DND-41 (cell line): ENCODE measurements around the gene EYS.

Source experiments
- ATAC-seq: fragments of 200-7000 bp; cut with Tn5 transposase; 3 replicates; pipeline ENCODE4 v1.9.1; 2021; ENCODE audit warnings: low read depth; ENCODE audit not compliant: insufficient read depth
- DNase-seq: peaks from one replicate; pipeline ENCODE4 v3.0.0-alpha.2; 2020
- H2AFZ ChIP-seq: 2 replicates; pipeline ENCODE4 v1.6.0; 2012; ENCODE audit warnings: low read depth, low read length
- H3K27ac ChIP-seq: 2 replicates; pipeline ENCODE4 v1.5.1; 2012; ENCODE audit warnings: low read length, inconsistent platforms
- H3K27me3 ChIP-seq: fragments of 200-600 bp; sonication (generic); 2 replicates; pipeline ENCODE4 v1.6.0; 2012; ENCODE audit warnings: low read length, mild to moderate bottlenecking, inconsistent platforms; ENCODE audit not compliant: insufficient read depth, poor library complexity
- H3K36me3 ChIP-seq: 2 replicates; pipeline ENCODE4 v1.5.1; 2012; ENCODE audit warnings: low read length, inconsistent platforms; ENCODE audit not compliant: insufficient read depth
- H3K4me1 ChIP-seq: 2 replicates; pipeline ENCODE4 v1.5.1; 2012; ENCODE audit warnings: mild to moderate bottlenecking, low read length; ENCODE audit not compliant: insufficient read depth
- H3K4me2 ChIP-seq: 2 replicates; pipeline ENCODE4 v1.6.0; 2012; ENCODE audit warnings: mild to moderate bottlenecking, moderate library complexity, low read length, inconsistent platforms; ENCODE audit not compliant: insufficient read depth
- H3K4me3 ChIP-seq, 2 experiments: fragments of 200-600 bp in 1 of 2; shearing (Covaris generic) in 1 of 2; 2 replicates each; pipeline ENCODE4 v1.5.1; 2012 to 2016; ENCODE audit warnings: inconsistent platforms in 2 of 2, low read length in 2 of 2, mild to moderate bottlenecking in 2 of 2, low read depth in 1 of 2, moderate library complexity in 1 of 2
- H3K79me2 ChIP-seq: 2 replicates; pipeline ENCODE4 v1.6.0; 2012; ENCODE audit warnings: low read length, inconsistent platforms; ENCODE audit not compliant: insufficient read depth
- H3K9ac ChIP-seq: 2 replicates; pipeline ENCODE4 v1.6.0; 2012; ENCODE audit warnings: low read depth, mild to moderate bottlenecking, inconsistent platforms, low read length, moderate library complexity
- H3K9me3 ChIP-seq: 2 replicates; pipeline ENCODE4 v1.5.1; 2012; ENCODE audit warnings: low read length, moderate library complexity, mild to moderate bottlenecking, inconsistent platforms; ENCODE audit not compliant: insufficient read depth, severe bottlenecking
- H4K20me1 ChIP-seq: 2 replicates; pipeline ENCODE4 v1.6.0; 2012; ENCODE audit warnings: low read length; ENCODE audit not compliant: insufficient read depth
- EZH2 ChIP-seq: IDR thresholded peaks from 3 replicates; pipeline ENCODE4 v1.6.1; 2012; ENCODE audit warnings: borderline replicate concordance, low read depth, mild to moderate bottlenecking, moderate library complexity, low read length, inconsistent platforms; ENCODE audit not compliant: severe bottlenecking
- TF ChIP-seq, protein P1 (sequence below): IDR thresholded peaks from 2 replicates; pipeline ENCODE4 v1.5.1; 2012; ENCODE audit warnings: borderline replicate concordance, low read length, moderate library complexity, mild to moderate bottlenecking; ENCODE audit not compliant: poor library complexity, severe bottlenecking; ENCODE audit errors: extremely low read depth

EYS gene

DNA sequence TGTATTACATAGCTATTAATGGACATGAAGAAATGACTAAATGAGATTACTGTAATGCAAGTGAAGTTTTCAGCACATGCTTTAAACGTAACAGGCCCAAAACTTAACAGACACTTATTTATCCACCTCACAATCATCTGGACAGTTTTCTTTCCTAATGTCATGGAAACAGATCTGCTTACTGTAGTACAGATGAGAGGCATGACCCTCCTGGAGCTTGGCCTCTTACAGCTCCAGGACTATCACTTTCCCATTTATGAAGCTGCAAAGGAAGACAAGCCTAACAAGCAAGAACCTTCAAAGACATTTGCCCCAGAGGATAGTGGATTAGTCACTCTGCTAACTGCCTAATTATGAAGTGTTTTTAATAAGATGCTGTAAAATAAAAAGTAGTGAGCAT lies 1652.2 kb downstream of the EYS start:
- Histone ChIP-seq H4K20me1 (no peaks in the 10 kb centered on the region), H2AFZ (no peak overlapping the region), H3K27ac (no peak overlapping the region), H3K79me2 (no peaks in the 10 kb centered on the region), H3K4me1 (no peaks in the 10 kb centered on the region), H3K36me3 (no peaks in the 10 kb centered on the region), H3K9me3 (no peaks in the 10 kb centered on the region), H3K27me3 (no peaks in the 10 kb centered on the region), H3K4me2 (no peak overlapping the region), H3K4me3 (no peak overlapping the region), H3K9ac (no peak overlapping the region)
- no peak for TF ChIP-seq EZH2
- TF ChIP-seq, protein P1, sequence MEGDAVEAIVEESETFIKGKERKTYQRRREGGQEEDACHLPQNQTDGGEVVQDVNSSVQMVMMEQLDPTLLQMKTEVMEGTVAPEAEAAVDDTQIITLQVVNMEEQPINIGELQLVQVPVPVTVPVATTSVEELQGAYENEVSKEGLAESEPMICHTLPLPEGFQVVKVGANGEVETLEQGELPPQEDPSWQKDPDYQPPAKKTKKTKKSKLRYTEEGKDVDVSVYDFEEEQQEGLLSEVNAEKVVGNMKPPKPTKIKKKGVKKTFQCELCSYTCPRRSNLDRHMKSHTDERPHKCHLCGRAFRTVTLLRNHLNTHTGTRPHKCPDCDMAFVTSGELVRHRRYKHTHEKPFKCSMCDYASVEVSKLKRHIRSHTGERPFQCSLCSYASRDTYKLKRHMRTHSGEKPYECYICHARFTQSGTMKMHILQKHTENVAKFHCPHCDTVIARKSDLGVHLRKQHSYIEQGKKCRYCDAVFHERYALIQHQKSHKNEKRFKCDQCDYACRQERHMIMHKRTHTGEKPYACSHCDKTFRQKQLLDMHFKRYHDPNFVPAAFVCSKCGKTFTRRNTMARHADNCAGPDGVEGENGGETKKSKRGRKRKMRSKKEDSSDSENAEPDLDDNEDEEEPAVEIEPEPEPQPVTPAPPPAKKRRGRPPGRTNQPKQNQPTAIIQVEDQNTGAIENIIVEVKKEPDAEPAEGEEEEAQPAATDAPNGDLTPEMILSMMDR, result no peak
- no peak for DNase-seq
- ATAC-seq, result no peak

DNA sequence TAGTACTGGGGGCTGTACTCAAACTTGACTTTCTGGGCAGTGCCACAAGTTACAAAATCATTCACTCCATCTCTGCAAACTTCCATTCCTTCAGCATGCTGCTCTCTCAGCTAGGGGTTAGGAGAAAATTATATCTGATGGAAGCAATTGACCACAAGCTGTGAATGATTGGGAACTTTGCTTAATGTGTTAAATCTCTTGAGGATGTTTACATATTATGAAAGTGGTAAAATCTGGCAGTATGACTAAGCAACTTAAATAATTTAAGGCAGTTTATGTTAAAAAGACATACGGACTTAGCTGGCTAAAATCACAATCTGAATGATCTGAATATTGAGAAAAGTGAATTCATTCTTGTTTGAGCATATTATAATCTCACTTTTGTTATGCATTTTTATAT lies 1656.4 kb downstream of the EYS start:
- Histone ChIP-seq H3K79me2 (no peaks in the 10 kb centered on the region), H2AFZ (no peak overlapping the region), H4K20me1 (no peaks in the 10 kb centered on the region), H3K4me3 (no peak overlapping the region), H3K9me3 (no peaks in the 10 kb centered on the region), H3K27me3 (no peaks in the 10 kb centered on the region), H3K9ac (no peak overlapping the region), H3K4me2 (no peak overlapping the region), H3K4me1 (no peaks in the 10 kb centered on the region), H3K36me3 (no peaks in the 10 kb centered on the region), H3K27ac (no peak overlapping the region)
- TF ChIP-seq, protein P1, result no peak
- no peak for TF ChIP-seq EZH2
- DNase-seq, result no peak
- ATAC-seq, result no peak

DNA sequence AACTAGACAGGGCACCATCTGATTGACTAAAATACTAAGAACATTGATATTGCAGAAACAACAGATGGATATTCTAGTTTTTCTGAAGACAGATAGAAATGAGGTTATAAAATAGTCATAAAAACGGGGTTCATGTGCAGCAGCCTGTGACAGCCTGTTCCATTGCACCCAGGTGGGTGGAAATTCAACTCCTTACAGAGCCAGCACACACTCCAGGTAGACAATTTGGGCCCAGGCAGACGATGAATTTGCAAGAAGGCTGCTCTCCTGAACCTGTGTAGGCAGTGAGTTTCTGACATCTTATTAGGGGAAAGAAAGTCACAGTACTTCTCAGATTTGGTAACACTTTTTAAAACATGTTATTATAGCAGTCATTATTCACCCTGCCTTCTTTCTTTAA lies 1657.3 kb downstream of the EYS start:
- Histone ChIP-seq H3K36me3 (no peaks in the 10 kb centered on the region), H3K9me3 (no peaks in the 10 kb centered on the region), H3K27ac (no peak overlapping the region), H3K27me3 (no peaks in the 10 kb centered on the region), H2AFZ (no peak overlapping the region), H4K20me1 (no peaks in the 10 kb centered on the region), H3K79me2 (no peaks in the 10 kb centered on the region), H3K9ac (no peak overlapping the region), H3K4me2 (no peak overlapping the region), H3K4me3 (no peak overlapping the region), H3K4me1 (no peaks in the 10 kb centered on the region)
- TF ChIP-seq EZH2, result no peak
- TF ChIP-seq, protein P1, result no peak
- ATAC-seq, result no peak
- no peak for DNase-seq

DNA sequence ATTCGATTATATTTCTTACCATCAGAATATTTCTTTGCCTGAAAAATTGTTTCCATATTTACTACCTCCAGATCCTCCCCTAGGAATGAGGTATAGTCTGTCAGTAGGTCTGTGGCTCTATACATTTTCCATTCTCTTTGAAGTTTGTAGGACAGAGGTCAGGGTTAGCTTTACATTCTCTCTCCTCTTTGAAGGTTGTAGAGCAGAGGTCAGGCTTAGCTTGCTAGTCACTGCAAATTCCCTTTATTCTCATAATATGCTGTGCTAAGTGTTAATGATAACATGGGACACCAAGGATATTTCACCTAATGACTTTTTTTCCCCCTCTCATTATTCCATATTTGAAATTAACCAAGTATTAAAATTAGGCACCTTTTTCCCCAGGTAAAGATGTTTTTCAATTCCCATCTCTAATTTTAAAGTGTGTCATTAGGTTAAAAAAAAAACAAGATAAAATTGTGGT lies 1660.2 kb downstream of the EYS start:
- Histone ChIP-seq H3K27me3 (no peaks in the 10 kb centered on the region), H3K4me2 (no peak overlapping the region), H3K9ac (no peak overlapping the region), H3K9me3 (no peaks in the 10 kb centered on the region), H3K27ac (no peak overlapping the region), H3K79me2 (no peaks in the 10 kb centered on the region), H2AFZ (no peak overlapping the region), H3K36me3 (no peaks in the 10 kb centered on the region), H3K4me3 (no peak overlapping the region), H3K4me1 (no peaks in the 10 kb centered on the region), H4K20me1 (no peaks in the 10 kb centered on the region)
- TF ChIP-seq, protein P1, result no peak
- TF ChIP-seq EZH2, result no peak
- ATAC-seq, result no peak
- no peak for DNase-seq
